GM19452 (cell line): ENCODE results near the gene B3GNT7.
"Not testable (repeated sequence)": the region's sequence is repeated elsewhere in the genome, so short reads cannot be mapped to it uniquely, and the experiment has no call there.

Source experiments
- ATAC-seq: cut with Tn5 transposase; IDR thresholded peaks from one replicate; pipeline ENCODE4 v1.9.1; 2021; ENCODE audit not compliant: unreplicated experiment

The B3GNT7 gene

DNA sequence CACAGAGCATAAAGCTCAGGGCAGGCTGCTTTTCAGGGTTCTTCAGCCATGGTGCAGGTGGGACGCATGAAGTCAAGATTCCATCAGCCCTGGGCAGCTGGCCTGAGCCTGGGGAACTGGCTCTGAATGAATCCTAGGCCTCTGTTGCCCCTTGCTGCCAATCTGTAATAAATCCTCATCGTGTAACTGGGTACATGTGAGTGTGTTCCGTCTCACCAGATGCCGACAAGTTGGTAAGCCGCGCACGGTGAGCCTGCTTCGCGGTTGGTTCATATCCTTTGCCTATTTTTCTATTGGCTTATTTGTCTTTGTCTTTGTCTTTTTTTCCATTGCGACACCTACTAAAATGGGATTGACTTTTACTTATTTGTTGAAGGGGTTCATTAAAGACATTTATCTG, 27.7 kb downstream of the B3GNT7 start:
- no peak for ATAC-seq

GRCh38 chr2:231425291-231425810, 29.8 kb downstream of the B3GNT7 start:
- no peak for ATAC-seq

GRCh38 chr2:231425811-231426703, 30.5 kb downstream of the B3GNT7 start:
- no peak for ATAC-seq

- ATAC-seq, result no peak
Measured at GRCh38 chr2:231427116-231427515, 31.6 kb downstream of the B3GNT7 start.

- ATAC-seq, result no peak
Measured at GRCh38 chr2:231429152-231429551, 33.6 kb downstream of the B3GNT7 start.

DNA sequence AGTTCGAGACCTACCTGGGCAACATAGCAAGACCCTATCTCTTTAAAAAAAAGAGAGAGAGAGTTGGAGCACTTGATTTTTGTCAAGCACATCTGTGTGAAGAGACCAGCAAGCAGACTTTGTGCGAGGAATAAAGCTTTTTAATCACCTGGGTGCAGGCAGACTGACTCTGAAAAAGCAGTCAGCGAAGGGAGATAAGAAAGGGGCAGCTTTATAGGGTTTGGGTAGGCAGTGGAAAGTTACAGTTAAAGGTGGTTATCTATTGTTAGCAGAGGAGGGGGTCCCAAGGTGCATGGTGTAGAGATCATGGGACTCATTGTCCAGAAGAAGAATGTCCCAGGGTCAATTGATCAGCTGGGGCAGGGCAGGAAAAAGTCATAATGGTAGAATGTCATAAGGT, 34.4 kb downstream of the B3GNT7 start:
- no peak for ATAC-seq

GRCh38 chr2:231430437-231430836, 34.9 kb downstream of the B3GNT7 start:
- not testable (repeated sequence) for ATAC-seq

DNA sequence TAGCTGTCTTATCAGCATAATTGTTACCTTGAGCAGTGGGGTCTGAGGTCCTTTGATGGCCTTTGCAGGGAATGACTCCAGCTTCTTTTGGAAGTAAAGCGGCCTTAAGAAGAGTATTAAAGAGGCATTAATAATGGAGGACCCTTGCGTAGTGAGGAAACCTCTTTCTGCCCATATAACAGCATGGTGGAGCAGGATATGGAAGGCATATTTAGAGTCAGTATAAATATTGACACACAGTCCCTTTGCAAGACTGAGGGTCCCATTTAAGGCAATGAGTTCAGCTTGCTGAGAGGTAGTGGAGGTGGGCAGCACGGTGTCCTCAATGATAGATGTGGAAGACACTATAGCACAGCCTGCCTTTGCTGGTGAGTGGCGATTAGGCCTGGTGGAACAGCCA, 36.1 kb downstream of the B3GNT7 start:
- ATAC-seq, result no peak

GRCh38 chr2:231433990-231434389, 38.5 kb downstream of the B3GNT7 start:
- no peak for ATAC-seq

DNA sequence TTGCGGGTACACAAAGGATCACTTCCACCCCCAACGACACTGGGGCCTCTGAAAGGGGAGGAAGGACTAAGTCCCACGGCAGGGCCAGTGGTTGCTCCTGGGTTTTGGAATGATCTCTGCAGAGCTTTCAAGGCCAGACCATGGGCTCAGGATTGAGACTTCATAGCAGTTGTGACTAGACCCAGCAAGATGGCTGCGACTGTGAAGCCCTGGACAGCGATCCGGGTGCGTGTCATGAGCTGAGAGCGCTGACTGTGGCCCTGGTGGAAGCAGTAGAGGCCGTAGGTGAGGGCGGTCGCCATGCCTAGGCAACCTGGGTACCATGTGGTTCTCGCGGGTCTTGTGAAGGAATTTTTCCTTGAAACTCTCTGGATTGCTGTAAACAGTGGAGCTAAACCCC, 41.4 kb downstream of the B3GNT7 start:
- no peak for ATAC-seq

DNA sequence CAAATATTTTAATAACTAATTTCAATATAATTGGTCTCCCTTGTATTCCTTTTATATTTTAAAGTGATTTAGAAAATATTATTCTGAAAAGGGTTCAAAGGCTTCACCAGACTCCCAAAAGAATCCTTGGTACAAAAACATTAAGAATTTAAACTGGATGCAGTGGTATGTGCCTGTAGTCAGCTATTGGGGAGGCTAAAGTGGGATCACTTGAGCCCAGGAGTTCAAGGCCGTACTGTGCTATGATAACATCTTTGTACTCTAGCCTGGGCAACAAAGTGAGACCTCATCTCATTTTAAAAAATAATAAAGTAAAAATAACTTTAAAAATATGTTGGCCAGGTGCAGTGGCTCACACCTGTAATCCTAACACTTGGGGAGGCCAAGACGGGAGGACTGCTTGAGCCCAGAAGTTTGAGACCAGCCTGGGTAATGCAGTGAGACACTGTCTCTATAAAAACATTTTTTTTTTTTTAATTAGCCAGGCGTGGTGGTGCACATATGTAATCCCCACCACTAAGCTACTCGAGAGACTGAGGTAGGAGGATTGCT, 54.1 kb downstream of the B3GNT7 start:
- ATAC-seq, result no peak

DNA sequence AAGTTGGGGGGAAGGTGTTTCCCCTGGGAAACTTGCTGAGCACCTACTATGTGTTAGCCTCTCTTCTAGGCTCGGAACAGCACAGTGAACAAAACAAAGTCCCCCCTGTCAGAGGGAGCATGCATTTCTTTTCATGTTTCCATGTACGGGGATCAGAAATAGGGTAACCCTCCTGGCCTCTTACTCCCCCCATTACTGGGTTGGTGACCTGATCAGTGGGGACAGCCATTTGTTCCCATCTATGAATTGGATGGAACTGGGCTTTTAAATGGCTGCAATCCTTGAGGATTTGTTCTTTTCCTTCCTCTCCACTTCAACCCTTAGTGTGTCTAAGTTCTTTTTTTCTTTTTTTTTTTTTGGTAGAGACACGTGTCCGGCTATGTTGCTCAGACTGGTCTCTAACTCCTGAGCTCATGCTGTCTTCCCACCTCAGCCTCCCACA, 55.1 kb downstream of the B3GNT7 start:
- no peak for ATAC-seq
